Fibroblast of lung (primary cell): Measurements from ENCODE around the gene SACS. TPM values are rescaled to one million over a fixed set of nuclear protein-coding genes. Genes with fewer than 3 reads are reported as not detected.

ENCODE experiments used
- DNase-seq, 2 donors: peaks; one replicate each; pipeline versions ENCODE4 v3.0.0 to v3.0.0-alpha.2; 2010; ENCODE audit warnings: low read depth in 2 of 2
- H2AFZ ChIP-seq: 2 replicates; pipeline ENCODE4 v1.5.1; 2012; ENCODE audit warnings: low read length, control low read depth, inconsistent platforms
- H3K27ac ChIP-seq: 2 replicates; pipeline ENCODE4 v1.5.1; 2011; ENCODE audit warnings: low read length, control low read depth; ENCODE audit not compliant: insufficient read depth
- H3K27me3 ChIP-seq: 2 replicates; pipeline ENCODE4 v1.5.1; 2011; ENCODE audit warnings: mild to moderate bottlenecking, low read length; ENCODE audit not compliant: control insufficient read depth, insufficient read depth
- H3K36me3 ChIP-seq: 2 replicates; pipeline ENCODE4 v1.5.1; 2011; ENCODE audit warnings: low read length; ENCODE audit not compliant: control insufficient read depth, insufficient read depth
- H3K4me1 ChIP-seq: 2 replicates; pipeline ENCODE4 v1.5.1; 2011; ENCODE audit warnings: low read length; ENCODE audit not compliant: control insufficient read depth, insufficient read depth; ENCODE audit errors: extremely low read depth
- H3K4me2 ChIP-seq: 2 replicates; pipeline ENCODE4 v1.5.1; 2011; ENCODE audit warnings: low read length, control low read depth; ENCODE audit not compliant: insufficient read depth; ENCODE audit errors: extremely low read depth
- H3K4me3 ChIP-seq, 4 experiments: fragments of 200-600 bp in 1 of 4; sonication (generic) in 1 of 4; replicated peaks in 1 of 4; 2 replicates each; pipeline ENCODE4 v1.5.1; 2011 to 2016; ENCODE audit warnings: low read length in 4 of 4, low read depth in 3 of 4, mild to moderate bottlenecking in 3 of 4, control low read depth in 2 of 4, inconsistent platforms in 1 of 4, mixed read lengths in 1 of 4; ENCODE audit not compliant: insufficient read depth in 1 of 4; ENCODE audit errors: control extremely low read depth in 1 of 4
- H3K79me2 ChIP-seq: 2 replicates; pipeline ENCODE4 v1.5.1; 2012; ENCODE audit warnings: mild to moderate bottlenecking, low read length, inconsistent platforms; ENCODE audit not compliant: control insufficient read depth, insufficient read depth
- H3K9ac ChIP-seq: 2 replicates; pipeline ENCODE4 v1.5.1; 2011; ENCODE audit warnings: mild to moderate bottlenecking, low read length, control low read depth; ENCODE audit not compliant: insufficient read depth
- H3K9me3 ChIP-seq: 2 replicates; pipeline ENCODE4 v1.5.1; 2012; ENCODE audit warnings: low read depth, low read length; ENCODE audit not compliant: control insufficient read depth, insufficient read depth
- H4K20me1 ChIP-seq: 2 replicates; pipeline ENCODE4 v1.5.1; 2011; ENCODE audit warnings: low read length; ENCODE audit not compliant: control insufficient read depth, insufficient read depth; ENCODE audit errors: extremely low read depth
- EZH2 ChIP-seq: IDR thresholded peaks from 2 replicates; pipeline ENCODE4 v1.5.1; 2012; ENCODE audit warnings: low read length, control low read depth, mild to moderate bottlenecking; ENCODE audit errors: missing control alignments
- polyA plus RNA-seq, 2 donors: library from polyadenylated mRNA; depleted of rRNA in 1 of 2; stranded (reverse) in 1 of 2; unstranded in 1 of 2; fragments of >200 nt; gene quantifications; 2 replicates each; pipeline ENCODE4 v1.2.1, GENCODE V29; 2011 to 2012; ENCODE audit warnings: missing spikeins in 1 of 2
- total RNA-seq: library from RNA; depleted of rRNA; stranded (reverse); fragments of >200 nt; gene quantifications from 2 replicates; pipeline ENCODE4 v1.2.1, GENCODE V29; 2014
- TF ChIP-seq, protein P1 (sequence below), 2 donors: IDR thresholded peaks in 1 of 2; conservative IDR thresholded peaks in 1 of 2; 1 replicate in 1 of 2; 2 replicates in 1 of 2; pipeline ENCODE4 v1.5.1; 2011 to 2012; ENCODE audit warnings: low read length in 2 of 2, control low read depth in 1 of 2, inconsistent platforms in 1 of 2, low read depth in 1 of 2, mild to moderate bottlenecking in 1 of 2

Gene SACS
- total and polyA plus RNA-seq, 2 donors (not counting 1 experiment from before 2014, with no cell fraction given), result 43.1 to 94.5 TPM

- Histone ChIP-seq H3K9ac (no peak overlapping the region), H4K20me1 (no peaks in the 10 kb centered on the region), H3K79me2 (no peaks in the 10 kb centered on the region), H3K27ac (no peak overlapping the region), H3K9me3 (no peaks in the 10 kb centered on the region), H3K36me3 (no peaks in the 10 kb centered on the region), H3K4me2 (no peak overlapping the region), H3K4me3 (no peak overlapping the region), H3K27me3 (no peaks in the 10 kb centered on the region), H2AFZ (no peak overlapping the region), H3K4me1 (peaks cover 7% of the 10 kb centered on the region)
- DNase-seq, result no peak
- no peak for TF ChIP-seq EZH2
- TF ChIP-seq, protein P1, sequence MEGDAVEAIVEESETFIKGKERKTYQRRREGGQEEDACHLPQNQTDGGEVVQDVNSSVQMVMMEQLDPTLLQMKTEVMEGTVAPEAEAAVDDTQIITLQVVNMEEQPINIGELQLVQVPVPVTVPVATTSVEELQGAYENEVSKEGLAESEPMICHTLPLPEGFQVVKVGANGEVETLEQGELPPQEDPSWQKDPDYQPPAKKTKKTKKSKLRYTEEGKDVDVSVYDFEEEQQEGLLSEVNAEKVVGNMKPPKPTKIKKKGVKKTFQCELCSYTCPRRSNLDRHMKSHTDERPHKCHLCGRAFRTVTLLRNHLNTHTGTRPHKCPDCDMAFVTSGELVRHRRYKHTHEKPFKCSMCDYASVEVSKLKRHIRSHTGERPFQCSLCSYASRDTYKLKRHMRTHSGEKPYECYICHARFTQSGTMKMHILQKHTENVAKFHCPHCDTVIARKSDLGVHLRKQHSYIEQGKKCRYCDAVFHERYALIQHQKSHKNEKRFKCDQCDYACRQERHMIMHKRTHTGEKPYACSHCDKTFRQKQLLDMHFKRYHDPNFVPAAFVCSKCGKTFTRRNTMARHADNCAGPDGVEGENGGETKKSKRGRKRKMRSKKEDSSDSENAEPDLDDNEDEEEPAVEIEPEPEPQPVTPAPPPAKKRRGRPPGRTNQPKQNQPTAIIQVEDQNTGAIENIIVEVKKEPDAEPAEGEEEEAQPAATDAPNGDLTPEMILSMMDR (conservative IDR thresholded peaks at IDR 0.05 in 1 of 2, IDR thresholded peaks at IDR 0.05 in 1 of 2; ENCODE audit: low read depth in 1 of 2, low read length in 2 of 2), result no peak
Measured at GRCh38 chr13:23449398-23450162, 16.1 kb upstream of the SACS start.

DNA sequence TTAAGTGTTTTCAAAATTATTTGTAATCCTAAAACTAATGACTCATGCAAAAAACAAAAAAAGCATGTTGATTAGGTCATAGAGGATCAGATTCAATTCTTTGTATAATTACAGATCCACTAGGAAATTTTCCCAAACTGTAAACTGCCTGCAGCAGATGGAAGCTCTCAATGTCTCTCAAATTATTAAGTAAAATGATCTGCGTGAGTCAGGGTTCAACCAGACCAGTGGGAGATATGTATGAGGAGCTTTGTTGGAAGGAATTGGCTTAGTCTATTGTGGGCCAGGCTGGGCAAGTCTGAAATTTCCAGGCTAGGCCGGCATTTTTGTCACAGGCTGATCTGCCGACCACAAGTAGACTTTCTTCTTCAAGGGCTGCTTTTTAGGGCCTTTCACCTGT is 14.4 kb upstream of the SACS start:
- TF ChIP-seq EZH2, result no peak
- H4K20me1 ChIP-seq, result no peaks in the 10 kb centered on the region
- H3K9ac ChIP-seq, result no peak overlapping the region
- no peaks in the 10 kb centered on the region for H3K79me2 ChIP-seq
- DNase-seq, result peak; percentile 67 to 96
- H3K27me3 ChIP-seq, result no peaks in the 10 kb centered on the region
- no peaks in the 10 kb centered on the region for H3K36me3 ChIP-seq
- no peaks in the 10 kb centered on the region for H3K9me3 ChIP-seq
- peak overlapping the region; percentile 47 for H3K27ac ChIP-seq
- no peak overlapping the region for H3K4me2 ChIP-seq
- H2AFZ ChIP-seq, result no peak overlapping the region
- peaks cover 7% of the 10 kb centered on the region for H3K4me1 ChIP-seq
- no peak overlapping the region for H3K4me3 ChIP-seq

DNA sequence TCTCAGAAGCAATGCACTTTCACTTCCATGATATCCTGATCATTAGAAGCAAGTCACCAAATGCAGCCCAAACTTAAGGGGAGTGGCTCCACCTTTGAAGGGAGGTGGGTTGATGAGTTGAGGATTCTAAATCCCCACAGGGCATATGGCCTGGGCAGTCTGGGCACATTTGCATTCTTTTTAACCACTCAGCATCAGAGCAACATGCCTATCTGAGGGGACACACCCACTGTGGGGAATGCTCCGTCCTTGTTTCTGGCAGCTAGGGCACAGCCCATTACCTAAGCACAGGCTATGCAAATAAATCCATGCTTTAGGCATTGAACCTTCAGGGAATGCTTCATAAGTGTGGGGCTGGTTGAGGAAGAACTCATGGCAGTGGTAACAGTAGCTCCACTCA is 12.3 kb upstream of the SACS start:
- Histone ChIP-seq H3K36me3 (no peaks in the 10 kb centered on the region), H2AFZ (no peak overlapping the region), H3K27ac (no peak overlapping the region), H3K9me3 (no peaks in the 10 kb centered on the region), H3K79me2 (no peaks in the 10 kb centered on the region), H3K4me1 (peaks cover 7% of the 10 kb centered on the region), H3K4me3 (no peak overlapping the region), H3K4me2 (no peak overlapping the region), H4K20me1 (no peaks in the 10 kb centered on the region), H3K9ac (no peak overlapping the region), H3K27me3 (no peaks in the 10 kb centered on the region)
- DNase-seq, result no peak
- TF ChIP-seq EZH2, result no peak
- TF ChIP-seq, protein P1 (conservative IDR thresholded peaks at IDR 0.05 in 1 of 2, IDR thresholded peaks at IDR 0.05 in 1 of 2; ENCODE audit: low read depth in 1 of 2, low read length in 2 of 2), result no peak
